Psoas muscle (tissue), 8 donors: ENCODE measurements around the gene ARMCX6. TPM values are rescaled to one million over a fixed set of nuclear protein-coding genes. Genes with fewer than 3 reads are reported as not detected.
"Not testable (repeated sequence)": the region's sequence is repeated elsewhere in the genome, so short reads cannot be mapped to it uniquely, and the experiment has no call there.

Source experiments
- ATAC-seq, 4 donors: fragments of 200-7000 bp; cut with Tn5 transposase; one replicate each; pipeline ENCODE4 v1.9.1; 2020; ENCODE audit warnings: moderate library complexity in 3 of 4, mild to moderate bottlenecking in 2 of 4
- DNase-seq, 2 donors: peaks; one replicate each; pipeline ENCODE4 v3.0.0-alpha.2; 2020
- H3K27ac ChIP-seq: fragments of 200-600 bp; one replicate; pipeline ENCODE4 v1.8.0; 2022
- H3K27me3 ChIP-seq, 3 donors: fragments of 200-600 bp in 1 of 3; one replicate each; pipeline versions ENCODE4 v1.6.1 to v1.8.0; 2013 to 2022; ENCODE audit warnings: low read length in 2 of 3, mild to moderate bottlenecking in 2 of 3, moderate library complexity in 1 of 3; ENCODE audit not compliant: insufficient read depth in 3 of 3
- H3K36me3 ChIP-seq, 2 donors: fragments of 200-600 bp in 1 of 2; one replicate each; pipeline versions ENCODE4 v1.6.1 to v1.8.0; 2013 to 2022; ENCODE audit warnings: low read depth in 1 of 2, mild to moderate bottlenecking in 1 of 2, moderate library complexity in 1 of 2; ENCODE audit not compliant: insufficient read depth in 1 of 2
- H3K4me1 ChIP-seq: fragments of 200-600 bp; one replicate; pipeline ENCODE4 v1.8.0; 2022
- H3K4me3 ChIP-seq: fragments of 200-600 bp; one replicate; pipeline ENCODE4 v1.8.0; 2022; ENCODE audit warnings: mild to moderate bottlenecking
- H3K9me3 ChIP-seq: fragments of 200-600 bp; one replicate; pipeline ENCODE4 v1.8.0; 2022
- CTCF ChIP-seq: fragments of 200-600 bp; IDR thresholded peaks from one replicate; pipeline ENCODE4 v1.8.0; 2022; ENCODE audit warnings: antibody characterized with exemption
- WGBS, 3 donors: extraction: QIAGEN DNeasy Blood & Tissue Kit; methylation state at CpG; one replicate each; pipeline versions ENCODE4 v1.1.6 to v1.1.7; 2013; 5-methylcytosine and 5-hydroxymethylcytosine counted together
- intact Hi-C, 2 donors: fragments of 100-400 bp; cut with DNase I; formaldehyde crosslinking; loops; one replicate each; pipeline versions ENCODE4 v1.11.0 to v1.14.2; 2022
- polyA plus RNA-seq, 3 donors: library from polyadenylated mRNA; stranded (reverse); fragments of 200-250 nt; gene quantifications; one replicate each; pipeline ENCODE4 v1.2.3, GENCODE V29; 2013
- total RNA-seq, 4 donors: library from RNA; stranded (reverse); fragmentation: NEBNext Ultra II Directional in 2 of 4; extraction: Animal tissue kit (Norgen Biotek cat#: 25700) in 2 of 4; gene quantifications; one replicate each; pipeline versions ENCODE4 v1.2.1 to v1.2.4, GENCODE V29; 2021 to 2023
- donor health status: healthy with polysubstance abuse.
- donor health status: DM: no; HTN: no; CAD: no; lungs with moderate emphysema.
- donor health status: Bipolar disorder and iron deficiency.
- donor health status: healthy.
- donor health status: DM: yes; HTN: yes; CAD: no.
- donor health status: DM: no; HTN: no; CAD: no.
- donor health status: DM: no; HTN: no; CAD: no.
- donor health status: DM: yes; HTN: yes; CAD: no.

ARMCX6 gene
- total and polyA plus RNA-seq, 7 donors = 10.1 to 35.6 (median 20.1) TPM

DNA sequence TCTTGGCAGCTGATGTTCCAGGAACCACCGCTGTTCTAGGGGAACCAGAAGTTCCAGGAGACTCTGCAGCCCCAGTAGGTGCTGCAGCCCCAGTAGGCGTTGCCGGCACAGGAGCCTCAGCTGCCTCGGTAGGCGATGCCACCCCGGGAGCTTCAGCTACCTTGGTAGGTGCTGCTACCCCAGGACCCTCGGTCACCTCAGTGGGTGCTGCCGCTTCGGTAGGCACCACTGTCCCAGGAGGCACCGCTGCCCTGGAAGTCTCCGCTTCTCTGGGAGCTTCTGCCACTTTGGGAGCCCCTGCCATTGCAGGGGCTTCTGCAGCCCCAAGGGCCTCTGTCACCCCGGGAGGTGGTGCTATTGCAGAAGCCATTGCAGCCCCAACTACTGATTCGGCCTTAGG lies 39.0 kb upstream of the ARMCX6 start:
- DNase-seq (no peak), ATAC-seq (no peak)
- no peaks in the 10 kb centered on the region for H3K4me1 ChIP-seq
- intact Hi-C loops = no loop called here
- no peak overlapping the region for H3K4me3 ChIP-seq
- 83 to 88% (median 84%) methylated on average over 6 to 13 of the region's 13 CpGs for WGBS, 3 donors
- H3K27ac ChIP-seq = no peak overlapping the region
- H3K9me3 ChIP-seq = no peaks in the 10 kb centered on the region
- no peak for TF ChIP-seq CTCF
- peaks cover 0 to 4% of the 10 kb centered on the region in 2 donors for H3K36me3 ChIP-seq
- H3K27me3 ChIP-seq = peaks cover 0 to 14% (median 0%) of the 10 kb centered on the region in 3 donors

GRCh38 chrX:101655534-101655933 lies 37.7 kb upstream of the ARMCX6 start:
- Histone ChIP-seq H3K27me3 (peaks cover 0 to 10% (median 0%) of the 10 kb centered on the region in 3 donors), H3K4me1 (no peaks in the 10 kb centered on the region), H3K27ac (no peak overlapping the region), H3K36me3 (peaks cover 0 to 4% of the 10 kb centered on the region in 2 donors), H3K9me3 (no peaks in the 10 kb centered on the region), H3K4me3 (no peak overlapping the region)
- TF ChIP-seq CTCF = no peak
- WGBS, 3 donors = 54 to 62% (median 55%) methylated on average over 3 of the region's 3 CpGs
- intact Hi-C loops = no loop called here
- DNase-seq (no peak), ATAC-seq (no peak)

DNA sequence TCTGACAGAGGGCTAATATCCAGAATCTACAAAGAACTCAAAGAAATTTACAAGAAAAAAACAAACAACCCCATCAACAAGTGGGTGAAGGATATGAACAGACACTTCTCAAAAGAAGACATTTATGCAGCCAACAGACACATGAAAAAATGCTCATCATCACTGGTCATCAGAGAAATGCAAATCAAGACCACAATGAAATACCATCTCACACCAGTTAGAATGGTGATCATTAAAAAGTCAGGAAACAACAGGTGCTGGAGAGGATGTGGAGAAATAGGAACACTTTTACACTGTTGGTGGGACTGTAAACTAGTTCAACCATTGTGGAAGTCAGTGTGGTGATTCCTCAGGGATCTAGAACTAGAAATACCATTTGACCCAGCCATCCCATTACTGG lies 29.9 kb upstream of the ARMCX6 start:
- ATAC-seq, H3K9me3 ChIP-seq, H3K4me3 ChIP-seq, H3K4me1 ChIP-seq, H3K27ac ChIP-seq, H3K36me3 ChIP-seq, H3K27me3 ChIP-seq, DNase-seq, intact Hi-C loops: not testable (repeated sequence)

- TF ChIP-seq CTCF = no peak
- ATAC-seq = no peak
- no peaks in the 10 kb centered on the region for H3K36me3 ChIP-seq
- DNase-seq = no peak
- no peak overlapping the region for H3K27ac ChIP-seq
- no peaks in the 10 kb centered on the region for H3K4me1 ChIP-seq
- H3K27me3 ChIP-seq = no peaks in the 10 kb centered on the region
- intact Hi-C loops = no loop called here
- H3K4me3 ChIP-seq = no peak overlapping the region
- 53 to 57% (median 53%) methylated on average over 1 of the region's 1 CpG for WGBS, 3 donors
- no peaks in the 10 kb centered on the region for H3K9me3 ChIP-seq
These were observed 24.3 kb upstream of the ARMCX6 start for GRCh38 chrX:101642093-101642492.

- no peaks in the 10 kb centered on the region for H3K9me3 ChIP-seq
- ATAC-seq (peak in 1 of 4 donors; percentile 37), DNase-seq (no peak)
- no peak overlapping the region for H3K27ac ChIP-seq
- TF ChIP-seq CTCF = no peak
- no peak overlapping the region for H3K4me3 ChIP-seq
- peaks cover 0 to 6% of the 10 kb centered on the region in 2 donors for H3K36me3 ChIP-seq
- intact Hi-C loops = no loop called here
- no peaks in the 10 kb centered on the region for H3K4me1 ChIP-seq
- no peaks in the 10 kb centered on the region for H3K27me3 ChIP-seq
These were observed 21.8 kb upstream of the ARMCX6 start for GRCh38 chrX:101639583-101639982.
